Pancreas (tissue), 10 donors: Measurements from ENCODE around the gene HDAC4. TPM values are rescaled to one million over a fixed set of nuclear protein-coding genes. Genes with fewer than 3 reads are reported as not detected.

Experiments
- ATAC-seq, 4 donors: fragments of 200-7000 bp; cut with Tn5 transposase; one replicate each; pipeline versions ENCODE4 v1.8.0 to v1.9.1; 2020; ENCODE audit warnings: mild to moderate bottlenecking in 4 of 4, moderate library complexity in 4 of 4
- DNase-seq, 6 donors: peaks; one replicate each; pipeline ENCODE4 v3.0.0-alpha.2; 2020
- FAIRE-seq: peaks from 2 replicates; lab custom pipeline; 2012; peaks lifted over from hg19 to GRCh38; lab: Jason Lieb, UNC
- H3K27ac ChIP-seq, 4 donors: fragments of 200-600 bp; sonication (generic); 1 replicate in 3 of 4; 2 replicates in 1 of 4; pipeline versions ENCODE4 v1.5.0 to v1.8.0; 2020
- H3K27me3 ChIP-seq, 4 donors: fragments of 200-600 bp; one replicate each; pipeline ENCODE4 v1.8.0; 2021
- H3K36me3 ChIP-seq, 3 donors: fragments of 200-600 bp; sonication (generic) in 1 of 3; one replicate each; pipeline versions ENCODE4 v1.5.0 to v1.8.0; 2020 to 2021
- H3K4me1 ChIP-seq, 3 donors: fragments of 200-600 bp; one replicate each; pipeline ENCODE4 v1.8.0; 2021
- H3K4me3 ChIP-seq, 4 donors: fragments of 200-600 bp; sonication (generic) in 2 of 4; one replicate each; pipeline versions ENCODE4 v1.5.0 to v1.8.0; 2020 to 2021
- H3K9me3 ChIP-seq, 4 donors: fragments of 200-600 bp; one replicate each; pipeline ENCODE4 v1.8.0; 2021
- CTCF ChIP-seq, 4 donors: fragments of 200-600 bp; sonication (generic) in 3 of 4; IDR thresholded peaks; one replicate each; pipeline versions ENCODE4 v1.5.0 to v1.8.0; 2021; ENCODE audit warnings: antibody characterized with exemption in 4 of 4
- WGBS, 2 donors: extraction: QIAGEN DNeasy Blood & Tissue Kit; methylation state at CpG; one replicate each; pipeline ENCODE4 v1.1.7; 2013; 5-methylcytosine and 5-hydroxymethylcytosine counted together
- intact Hi-C, 3 donors: fragments of 100-400 bp; cut with DNase I; formaldehyde crosslinking; loops; one replicate each; pipeline versions ENCODE4 v1.11.1 to v1.14.2; 2022
- polyA plus RNA-seq, 2 donors: library from polyadenylated mRNA; stranded (reverse); fragments of 200-250 nt; gene quantifications; one replicate each; pipeline ENCODE4 v1.2.3, GENCODE V29; 2013
- total RNA-seq, 6 donors: library from RNA; stranded (reverse); fragmentation: NEBNext Ultra II Directional in 4 of 6; extraction: Animal tissue kit (Norgen Biotek cat#: 25700) in 4 of 6; gene quantifications; one replicate each; pipeline versions ENCODE4 v1.2.1 to v1.2.4, GENCODE V29; 2021 to 2023
- donor health status: healthy with polysubstance abuse.
- donor health status: DM: no; HTN: no; CAD: no; lungs with moderate emphysema.
- donor health status: DM: no; HTN: no; CAD: no.
- donor health status: control.
- donor health status: control.
- donor health status: Bipolar disorder and iron deficiency.
- donor health status: DM: yes; HTN: yes; CAD: no.
- donor health status: DM: no; HTN: no; CAD: no.
- donor health status: DM: no; HTN: no; CAD: no.
- donor health status: DM: yes; HTN: yes; CAD: no.

Gene HDAC4
- total and polyA plus RNA-seq, 8 donors, result 8.2 to 31.8 (median 16.6) TPM

- DNase-seq (no peak), ATAC-seq (peak in 2 of 4 donors; percentile 15 to 42), FAIRE-seq (no peak)
- no peaks in the 10 kb centered on the region for H3K27me3 ChIP-seq
- H3K27ac ChIP-seq, result no peak overlapping the region
- H3K4me3 ChIP-seq, result no peak overlapping the region
- no peaks in the 10 kb centered on the region for H3K9me3 ChIP-seq
- no peaks in the 10 kb centered on the region for H3K36me3 ChIP-seq
- intact Hi-C loops, result no loop called here
- WGBS, 2 donors, result 89 to 90% methylated on average over 18 of the region's 18 CpGs
- peaks cover 0 to 11% (median 2%) of the 10 kb centered on the region in 3 donors for H3K4me1 ChIP-seq
- TF ChIP-seq CTCF (IDR thresholded peaks at IDR 0.05), result no peak
Observed at GRCh38 chr2:239259603-239260298, 141.1 kb downstream of the HDAC4 start.

DNA sequence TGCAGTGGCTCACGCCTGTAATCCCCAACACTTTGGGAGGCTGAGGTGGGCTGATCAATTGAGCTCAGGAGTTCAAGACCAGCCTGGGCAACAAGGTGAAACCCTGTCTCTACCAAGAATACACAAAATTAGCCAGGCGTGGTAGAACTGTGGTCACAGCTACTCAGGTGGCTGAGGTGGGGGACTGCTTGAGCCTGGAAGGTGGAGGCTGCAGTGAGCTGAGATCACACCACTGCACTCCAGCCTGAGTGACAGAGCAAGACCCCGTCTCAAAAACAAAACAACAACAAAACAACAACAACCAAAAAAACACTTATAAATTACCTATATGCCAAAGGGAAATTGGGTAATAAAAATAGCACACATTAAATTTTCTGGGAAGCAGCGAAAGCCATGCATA lies 141.6 kb downstream of the HDAC4 start:
- FAIRE-seq (no peak), ATAC-seq (no peak), DNase-seq (no peak)
- WGBS, 2 donors, result 95 to 96% methylated on average over 4 of the region's 4 CpGs
- H3K9me3 ChIP-seq, result no peaks in the 10 kb centered on the region
- no peak overlapping the region for H3K27ac ChIP-seq
- no peak overlapping the region for H3K4me3 ChIP-seq
- H3K27me3 ChIP-seq, result no peaks in the 10 kb centered on the region
- H3K36me3 ChIP-seq, result no peaks in the 10 kb centered on the region
- peaks cover 0 to 6% (median 0%) of the 10 kb centered on the region in 3 donors for H3K4me1 ChIP-seq
- no peak for TF ChIP-seq CTCF (IDR thresholded peaks at IDR 0.05)
- intact Hi-C loops, result no loop called here

DNA sequence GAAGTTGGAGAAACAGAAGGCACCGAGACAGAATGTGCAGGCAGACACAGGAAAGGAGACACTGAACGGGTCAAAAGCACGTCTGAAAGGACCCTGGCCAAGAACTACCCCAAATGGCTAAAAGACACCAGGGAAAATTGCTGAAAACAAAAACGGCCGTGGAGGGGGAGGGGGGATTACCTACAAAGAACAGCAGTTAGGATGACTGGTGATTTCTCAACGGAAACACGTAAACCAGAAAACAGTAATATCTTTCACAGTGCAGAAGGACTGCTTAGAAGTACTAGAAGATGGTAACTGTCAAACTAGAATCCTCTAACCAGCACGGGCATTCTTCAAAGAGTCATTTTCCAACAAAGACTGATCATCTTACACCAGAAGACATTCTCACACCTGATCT lies 142.6 kb downstream of the HDAC4 start:
- ATAC-seq (no peak), FAIRE-seq (no peak), DNase-seq (no peak)
- Histone ChIP-seq H3K27me3 (no peaks in the 10 kb centered on the region), H3K4me1 (peaks cover 0 to 6% (median 0%) of the 10 kb centered on the region in 3 donors), H3K4me3 (no peak overlapping the region), H3K36me3 (no peaks in the 10 kb centered on the region), H3K27ac (no peak overlapping the region), H3K9me3 (no peaks in the 10 kb centered on the region)
- intact Hi-C loops, result no loop called here
- 91 to 95% methylated on average over 8 of the region's 8 CpGs for WGBS, 2 donors
- no peak for TF ChIP-seq CTCF (IDR thresholded peaks at IDR 0.05)

DNA sequence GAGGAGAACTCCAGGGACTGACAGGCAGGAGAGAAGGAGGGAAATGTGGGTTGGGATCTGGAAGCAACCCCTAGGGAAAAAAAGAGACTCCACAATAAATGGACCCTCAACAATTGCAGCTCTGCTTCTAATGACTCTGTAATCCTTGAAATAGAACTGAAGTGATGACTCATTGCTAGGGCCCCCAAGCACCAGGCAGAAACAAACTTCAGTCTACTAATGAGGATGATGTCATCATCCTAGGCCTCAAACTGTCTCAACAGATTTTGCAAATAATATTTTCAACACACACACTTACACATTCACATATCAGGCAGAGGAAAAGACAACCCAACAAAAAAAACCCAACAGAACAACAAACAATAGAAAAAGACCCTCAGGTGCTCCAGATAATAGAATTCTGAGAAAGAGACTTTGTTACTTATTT lies 143.3 kb downstream of the HDAC4 start:
- Histone ChIP-seq H3K27ac (no peak overlapping the region), H3K27me3 (no peaks in the 10 kb centered on the region), H3K4me3 (no peak overlapping the region), H3K9me3 (no peaks in the 10 kb centered on the region), H3K4me1 (peaks cover 0 to 6% (median 0%) of the 10 kb centered on the region in 3 donors), H3K36me3 (no peaks in the 10 kb centered on the region)
- DNase-seq, result no peak
- intact Hi-C loops, result no loop called here
- ATAC-seq, result peak in 3 of 4 donors; percentile 50 to 60 (median 52)
- no peak for TF ChIP-seq CTCF (IDR thresholded peaks at IDR 0.05)
- no peak for FAIRE-seq

DNA sequence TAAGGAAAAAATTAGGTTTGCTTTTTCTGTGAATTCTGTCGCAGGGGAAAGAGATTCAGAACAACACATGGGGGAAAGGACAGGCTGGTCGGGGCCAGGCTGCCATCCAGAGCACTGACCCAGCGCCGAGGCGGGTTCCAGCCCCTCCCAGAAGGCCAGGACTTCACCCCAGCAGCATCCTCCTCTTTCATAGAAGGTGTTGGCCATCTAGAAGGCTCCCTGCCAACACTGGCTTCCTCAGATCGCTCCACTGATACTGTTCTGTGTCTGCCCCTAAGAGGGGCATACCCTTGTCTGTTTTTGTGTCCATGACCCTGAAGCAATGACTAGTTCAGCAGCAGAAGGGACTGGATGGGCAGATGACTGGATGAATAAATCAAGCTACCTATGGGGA lies 144.5 kb downstream of the HDAC4 start:
- no peaks in the 10 kb centered on the region for H3K36me3 ChIP-seq
- FAIRE-seq (no peak), DNase-seq (no peak), ATAC-seq (no peak)
- H3K4me1 ChIP-seq, result peaks cover 0 to 6% (median 0%) of the 10 kb centered on the region in 3 donors
- H3K27ac ChIP-seq, result no peak overlapping the region
- H3K27me3 ChIP-seq, result no peaks in the 10 kb centered on the region
- TF ChIP-seq CTCF (IDR thresholded peaks at IDR 0.05), result no peak
- H3K4me3 ChIP-seq, result no peak overlapping the region
- H3K9me3 ChIP-seq, result no peaks in the 10 kb centered on the region
- intact Hi-C loops, result no loop called here
- WGBS, 2 donors, result 87 to 96% methylated on average over 6 of the region's 6 CpGs
